Activated CD4-positive, CD25-positive, alpha-beta regulatory T cell treated with anti-CD3 and anti-CD28 coated beads, Interleukin-2, amount 50 U/mL, for 16 hours (primary cell): ENCODE results near the gene LCE2B.
A peak's percentile ranks its signal among the peaks of the same experiment; 100 is the strongest.
"Not testable (repeated sequence)": the region's sequence is repeated elsewhere in the genome, so short reads cannot be mapped to it uniquely, and the experiment has no call there.

ENCODE experiments used
- DNase-seq: peaks from one replicate; pipeline ENCODE4 v3.0.0-alpha.2; 2020; ENCODE audit warnings: low read depth, low spot score

The LCE2B gene, protein sequence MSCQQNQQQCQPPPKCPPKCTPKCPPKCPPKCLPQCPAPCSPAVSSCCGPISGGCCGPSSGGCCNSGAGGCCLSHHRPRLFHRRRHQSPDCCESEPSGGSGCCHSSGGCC

DNA sequence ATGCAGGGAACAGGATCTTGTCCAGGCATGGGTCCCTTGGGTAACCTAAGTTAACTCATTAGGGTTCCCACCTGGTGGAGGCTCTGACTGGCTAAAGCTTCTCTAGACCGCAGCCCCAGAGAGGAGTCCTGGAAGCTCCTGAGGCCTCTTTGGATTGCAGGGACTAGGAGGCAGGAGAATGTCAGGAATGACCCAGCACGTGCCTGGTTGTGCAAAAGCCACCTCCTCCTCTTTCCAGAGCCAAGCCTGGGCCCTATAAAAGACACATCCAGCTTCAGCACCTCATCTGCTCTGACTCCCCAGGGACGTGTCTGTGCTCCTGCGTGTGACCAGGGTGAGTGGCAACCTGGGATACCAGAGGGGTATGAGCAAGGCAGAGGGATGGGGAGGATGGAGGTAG, at the start of gene LCE2B:
LCE2B (plus strand) TSS at position 301 of the 400 bp plus-strand sequence. CDS start 721 bp downstream, outside the sequence.
- DNase-seq: not testable (repeated sequence)

DNA sequence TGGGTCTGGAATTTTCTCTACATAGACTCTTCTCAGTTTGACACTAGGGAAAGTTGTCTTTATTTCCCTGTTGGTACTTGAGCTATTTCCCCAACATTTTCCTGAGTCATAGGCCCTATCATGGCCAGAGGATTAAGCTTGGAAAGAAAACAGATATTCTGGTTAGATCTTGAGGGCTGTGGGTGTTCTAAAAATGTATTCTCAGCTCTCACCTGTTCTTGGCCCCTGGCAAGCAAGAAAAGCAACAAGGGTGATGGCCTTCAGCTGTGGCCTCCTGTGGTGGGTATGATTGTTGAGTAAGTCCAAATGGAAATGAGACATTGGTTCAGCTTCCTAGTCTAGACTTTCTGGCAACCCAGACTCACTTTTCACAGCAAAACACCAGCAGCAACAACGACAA, 45.6 kb upstream of the LCE2B start:
- DNase-seq: no peak

DNA sequence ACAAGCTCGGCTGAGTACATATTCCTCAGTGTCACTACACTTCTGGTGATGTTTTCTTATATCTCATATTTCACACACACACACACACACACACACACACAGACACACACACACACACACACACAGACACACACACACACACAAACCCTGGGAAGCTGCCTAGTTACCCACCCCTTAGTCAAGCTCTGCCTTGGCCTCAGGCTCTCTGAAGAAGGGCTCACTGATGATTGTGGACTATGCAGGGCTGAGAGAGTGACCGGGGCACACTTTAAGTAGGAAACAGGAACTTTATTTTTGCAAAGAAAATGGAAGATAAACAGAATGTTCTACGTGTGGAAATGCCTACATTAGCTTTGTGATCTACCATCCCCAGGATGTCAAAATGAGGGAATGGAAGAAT, 42.0 kb upstream of the LCE2B start:
- no peak for DNase-seq

DNA sequence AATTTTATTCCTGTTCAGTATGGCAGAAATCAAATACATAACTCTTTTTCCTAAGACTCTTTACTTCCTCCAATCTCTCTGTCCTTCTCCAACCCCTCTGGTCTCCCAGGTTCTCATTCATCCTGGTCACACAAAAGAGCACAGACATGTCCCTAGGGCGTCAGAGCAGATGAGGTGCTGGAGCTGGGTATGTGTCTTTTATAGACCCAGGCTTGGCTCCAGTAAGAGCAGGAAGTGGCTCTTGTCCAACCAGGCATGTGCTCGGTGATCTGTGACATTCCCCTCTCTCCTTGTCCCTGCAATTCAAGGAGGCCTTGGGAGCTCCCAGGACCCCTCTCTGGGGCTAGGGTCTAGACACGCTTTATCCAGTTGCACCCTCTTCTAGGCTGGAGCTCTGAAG, 40.8 kb upstream of the LCE2B start:
- DNase-seq: no peak

DNA sequence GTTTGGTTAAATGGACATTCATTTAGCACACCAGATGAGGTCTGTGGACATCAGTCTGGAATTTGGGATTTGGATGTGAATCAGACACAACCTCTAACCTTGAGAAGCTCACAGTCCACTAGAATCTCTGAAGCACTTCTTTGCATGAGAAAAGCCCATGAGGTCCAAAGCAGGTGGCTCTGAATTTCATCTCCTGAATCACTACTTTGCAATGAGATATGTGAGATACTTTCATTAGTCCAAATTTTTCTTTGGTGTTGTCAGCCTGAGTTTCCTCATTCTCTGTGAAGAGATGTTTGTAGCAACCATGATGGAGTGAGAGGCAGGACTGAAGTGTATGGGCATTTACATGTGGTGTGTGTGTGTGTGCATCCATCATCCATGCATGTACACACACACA, 39.3 kb upstream of the LCE2B start:
- DNase-seq: no peak

DNA sequence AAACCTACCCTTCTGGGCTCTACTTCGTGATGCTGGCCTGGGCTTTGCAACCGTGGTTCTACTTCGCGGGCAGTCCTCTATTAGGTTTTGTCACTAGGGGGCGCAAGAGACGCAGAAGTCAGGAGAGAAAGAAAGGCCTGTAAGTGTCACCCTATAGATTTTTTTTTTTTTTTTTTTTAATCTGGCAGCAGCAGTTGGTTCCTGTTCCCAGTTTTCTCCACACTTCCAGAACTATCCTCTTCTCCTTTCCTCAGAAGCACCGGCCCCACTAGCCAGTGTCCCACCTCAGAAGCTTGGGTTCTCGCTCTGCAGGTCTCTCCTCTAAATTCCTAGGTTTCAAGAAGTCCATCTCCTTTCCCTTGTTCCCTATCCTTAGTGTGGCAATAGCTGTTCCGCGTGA, 31.8 kb upstream of the LCE2B start:
- DNase-seq: peak; percentile 5

DNA sequence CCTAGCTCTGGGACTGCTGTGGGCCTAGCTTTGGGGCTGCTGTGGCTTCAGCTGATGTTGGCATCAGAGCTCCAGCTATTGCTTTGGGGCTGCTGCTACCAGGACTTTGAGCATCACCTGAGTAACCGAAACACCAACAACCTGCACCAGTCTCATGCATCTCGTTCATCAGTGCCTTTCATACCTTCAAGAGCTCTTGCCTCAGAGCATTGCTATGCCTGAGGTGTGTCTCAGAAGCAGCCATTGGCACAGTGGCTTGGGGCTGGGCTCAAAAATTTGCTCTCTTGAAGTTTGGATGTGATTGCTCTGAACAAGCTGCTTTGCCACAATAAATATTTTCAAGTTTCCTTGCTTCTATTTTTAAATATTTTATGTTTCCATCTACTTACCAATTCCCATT, 29.5 kb upstream of the LCE2B start:
- DNase-seq: no peak

DNA sequence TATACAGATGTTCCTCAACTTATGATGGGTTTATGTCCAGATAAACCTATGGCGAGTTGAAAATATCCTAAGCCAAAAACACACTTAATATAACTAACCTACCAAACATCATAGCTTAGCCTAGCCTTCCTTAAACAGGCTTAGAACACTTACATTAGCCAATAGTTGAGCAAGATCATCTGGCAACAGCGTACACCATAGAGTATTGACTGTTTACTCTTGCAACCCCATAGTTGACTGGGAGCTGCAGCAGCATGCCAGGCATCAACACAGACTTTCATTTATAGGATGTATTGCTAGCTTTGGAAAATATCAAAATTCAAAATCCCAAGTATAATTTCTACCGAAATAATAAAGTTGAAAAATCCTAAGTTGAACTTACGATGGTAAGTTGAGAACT, 28.2 kb upstream of the LCE2B start:
- DNase-seq: no peak

DNA sequence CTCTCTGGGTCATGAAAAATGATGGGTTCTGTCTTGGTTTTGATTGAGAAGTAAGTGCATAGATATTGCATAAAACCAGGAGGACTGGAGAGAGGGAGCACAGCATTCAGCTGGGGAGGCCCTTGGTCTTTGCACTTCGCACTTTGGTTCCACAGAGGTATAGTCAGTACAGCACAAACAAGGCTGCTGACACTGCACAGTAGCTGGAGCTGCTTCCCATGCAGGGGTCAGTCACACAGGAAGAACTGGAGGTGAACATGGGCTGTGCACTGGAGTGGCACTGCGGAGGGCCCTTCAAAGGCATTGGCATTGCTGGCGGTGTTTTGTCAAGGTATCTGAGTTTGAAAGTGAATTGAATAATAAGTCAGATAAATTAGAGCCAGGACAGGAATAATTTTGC, 27.3 kb upstream of the LCE2B start:
- no peak for DNase-seq

DNA sequence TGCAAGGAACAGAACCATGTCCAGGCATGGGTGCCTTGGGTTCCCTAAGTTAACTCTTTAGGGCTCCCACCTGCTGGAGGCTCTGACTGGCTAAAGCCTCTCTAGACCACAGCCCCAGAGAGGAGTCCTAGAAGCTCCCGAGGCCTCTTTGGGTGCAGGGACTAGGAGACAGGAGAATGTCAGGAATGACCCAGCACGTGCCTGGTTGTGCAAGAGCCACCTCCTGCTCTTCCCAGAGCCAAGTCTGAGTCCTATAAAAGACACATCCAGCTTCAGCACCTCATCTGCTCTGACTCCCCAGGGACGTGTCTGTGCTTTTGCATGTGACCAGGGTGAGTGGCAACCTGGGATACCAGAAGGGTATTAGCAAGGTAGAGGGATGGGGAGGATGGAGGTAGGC, 22.8 kb upstream of the LCE2B start, which contains the start of gene LCE2D:
LCE2D (plus strand) TSS at position 283 of the 400 bp plus-strand sequence. CDS start 726 bp downstream, outside the sequence.
- no peak for DNase-seq

DNA sequence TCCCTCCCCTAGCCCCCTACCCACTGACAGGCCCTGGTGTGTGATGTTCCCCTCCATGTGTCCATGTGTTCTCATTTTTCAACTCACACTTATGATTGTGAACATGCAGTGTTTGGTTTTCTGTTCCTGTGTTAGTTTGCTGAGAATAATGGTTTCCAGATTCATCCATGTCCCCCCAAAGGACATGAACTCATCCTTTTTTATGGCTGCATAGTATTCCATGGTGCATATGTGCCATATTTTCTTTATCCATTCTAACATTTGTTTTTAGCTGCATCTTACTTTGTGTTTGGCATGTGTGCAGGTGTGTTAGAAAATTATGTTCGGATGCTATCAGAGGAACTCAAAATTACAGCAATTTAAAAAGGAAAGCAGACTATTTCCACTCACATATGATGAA, 19.8 kb upstream of the LCE2B start:
- DNase-seq: not testable (repeated sequence)

DNA sequence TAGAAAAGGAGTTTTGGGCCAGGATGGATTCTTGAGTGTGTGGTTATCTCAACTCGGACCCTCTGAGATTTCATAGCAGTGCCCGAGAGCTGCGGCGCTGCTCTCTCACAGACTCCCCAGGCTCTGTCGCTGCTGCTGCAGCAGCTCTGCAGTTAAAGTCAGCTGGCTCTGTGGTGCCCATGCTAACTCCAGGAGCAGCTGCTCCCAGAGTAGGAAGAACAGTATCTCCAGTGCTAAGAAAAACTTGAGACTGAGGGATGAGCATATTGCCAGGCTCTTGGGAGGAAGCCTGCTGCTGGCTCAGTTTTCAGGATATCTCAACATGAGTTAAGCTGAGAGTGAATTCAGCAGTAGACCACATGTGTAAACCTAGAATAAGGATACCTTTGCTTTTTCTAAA, 18.3 kb upstream of the LCE2B start:
- no peak for DNase-seq

DNA sequence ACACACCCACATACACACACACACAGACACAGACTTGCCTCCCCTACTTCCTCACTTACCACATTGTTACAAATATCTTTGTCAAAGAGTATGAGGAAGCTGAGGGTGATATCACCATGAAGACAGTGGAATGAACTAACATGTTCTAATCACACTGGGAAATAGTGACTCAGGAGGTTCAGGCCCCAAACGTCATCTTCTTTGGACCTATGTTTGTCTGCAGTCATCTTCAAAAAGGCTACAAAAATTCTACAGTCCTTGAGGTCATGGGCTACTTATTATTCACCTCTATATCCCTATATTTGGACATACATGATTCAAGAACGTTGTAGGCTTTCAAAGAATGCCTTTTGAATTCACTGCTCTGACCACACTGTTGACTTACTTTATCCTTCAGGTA, 12.9 kb upstream of the LCE2B start:
- no peak for DNase-seq

DNA sequence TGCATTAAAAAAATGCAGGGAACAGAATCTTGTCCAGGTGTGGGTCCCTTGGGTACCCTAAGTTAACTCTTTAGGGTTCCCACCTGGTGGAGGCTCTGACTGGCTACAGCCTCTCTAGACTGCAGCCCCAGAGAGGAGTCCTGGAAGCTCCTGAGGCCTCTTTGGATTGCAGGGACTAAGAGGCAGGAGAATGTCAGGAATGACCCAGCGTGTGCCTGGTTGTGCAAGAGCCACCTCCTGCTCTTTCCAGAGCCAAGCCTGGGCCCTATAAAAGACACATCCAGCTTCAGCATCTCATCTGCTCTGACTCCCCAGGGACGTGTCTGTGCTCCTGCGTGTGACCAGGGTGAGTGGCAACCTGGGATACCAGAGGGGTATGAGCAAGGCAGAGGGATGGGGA, 10.9 kb upstream of the LCE2B start, which contains the start of gene LCE2C:
LCE2C (plus strand) TSS at position 297 of the 400 bp plus-strand sequence. CDS start 737 bp downstream, outside the sequence.
- not testable (repeated sequence) for DNase-seq

DNA sequence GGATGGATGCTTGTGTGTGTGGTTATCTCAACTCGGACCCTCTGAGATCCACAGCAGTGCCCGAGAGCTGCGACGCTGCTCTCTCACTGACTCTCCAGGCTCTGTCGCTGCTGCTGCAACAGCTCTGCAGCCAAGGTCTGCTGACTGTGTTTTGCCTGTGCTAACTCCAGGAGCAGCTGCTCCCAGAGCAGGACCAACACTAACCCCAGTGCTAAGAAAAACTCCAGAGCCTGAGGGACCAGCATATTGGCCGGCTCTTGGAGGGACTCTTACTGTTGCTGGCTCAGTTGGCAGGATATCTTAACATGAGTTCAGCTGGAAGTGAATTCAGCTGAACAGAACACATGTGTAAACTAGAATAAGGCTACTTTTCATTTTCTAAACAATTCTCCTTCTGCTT, 6.5 kb upstream of the LCE2B start:
- no peak for DNase-seq

DNA sequence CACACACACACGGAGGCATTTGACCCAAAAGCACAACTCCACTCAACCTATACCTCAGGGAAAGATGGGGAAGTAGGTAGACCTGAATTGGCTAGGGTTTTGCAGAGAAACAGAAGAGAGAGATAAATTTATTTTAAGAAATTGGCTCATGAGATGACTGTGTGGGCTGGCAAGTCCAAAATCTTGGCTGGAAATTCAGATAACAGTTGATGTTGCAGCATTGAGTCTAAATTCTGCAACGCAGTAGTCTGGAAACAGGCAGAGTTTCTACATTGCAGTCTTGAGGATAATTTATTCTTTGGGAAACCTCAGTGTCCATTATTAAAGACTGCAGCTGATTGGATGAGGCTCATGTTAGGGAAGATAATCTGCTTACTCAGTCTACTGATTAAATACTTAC, 4.3 kb upstream of the LCE2B start:
- DNase-seq: no peak

DNA sequence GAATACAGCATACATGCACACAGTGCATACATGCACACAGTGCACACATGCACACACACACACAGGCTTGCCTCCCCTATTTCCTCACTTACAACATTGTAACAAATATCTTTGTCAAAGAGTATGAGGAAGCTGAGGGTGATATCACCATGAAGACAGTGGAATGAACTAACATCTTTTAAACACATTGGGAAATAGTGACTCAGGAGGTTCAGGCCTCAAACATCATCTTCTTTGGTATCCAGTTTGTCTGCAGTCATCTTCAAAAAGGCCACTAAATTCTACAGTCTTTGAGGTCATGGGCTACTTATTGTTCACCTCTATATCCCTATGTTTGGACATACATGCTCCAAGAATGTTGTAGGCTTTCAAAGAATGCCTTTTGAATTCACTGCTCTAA, 2.1 kb upstream of the LCE2B start:
- no peak for DNase-seq

DNA sequence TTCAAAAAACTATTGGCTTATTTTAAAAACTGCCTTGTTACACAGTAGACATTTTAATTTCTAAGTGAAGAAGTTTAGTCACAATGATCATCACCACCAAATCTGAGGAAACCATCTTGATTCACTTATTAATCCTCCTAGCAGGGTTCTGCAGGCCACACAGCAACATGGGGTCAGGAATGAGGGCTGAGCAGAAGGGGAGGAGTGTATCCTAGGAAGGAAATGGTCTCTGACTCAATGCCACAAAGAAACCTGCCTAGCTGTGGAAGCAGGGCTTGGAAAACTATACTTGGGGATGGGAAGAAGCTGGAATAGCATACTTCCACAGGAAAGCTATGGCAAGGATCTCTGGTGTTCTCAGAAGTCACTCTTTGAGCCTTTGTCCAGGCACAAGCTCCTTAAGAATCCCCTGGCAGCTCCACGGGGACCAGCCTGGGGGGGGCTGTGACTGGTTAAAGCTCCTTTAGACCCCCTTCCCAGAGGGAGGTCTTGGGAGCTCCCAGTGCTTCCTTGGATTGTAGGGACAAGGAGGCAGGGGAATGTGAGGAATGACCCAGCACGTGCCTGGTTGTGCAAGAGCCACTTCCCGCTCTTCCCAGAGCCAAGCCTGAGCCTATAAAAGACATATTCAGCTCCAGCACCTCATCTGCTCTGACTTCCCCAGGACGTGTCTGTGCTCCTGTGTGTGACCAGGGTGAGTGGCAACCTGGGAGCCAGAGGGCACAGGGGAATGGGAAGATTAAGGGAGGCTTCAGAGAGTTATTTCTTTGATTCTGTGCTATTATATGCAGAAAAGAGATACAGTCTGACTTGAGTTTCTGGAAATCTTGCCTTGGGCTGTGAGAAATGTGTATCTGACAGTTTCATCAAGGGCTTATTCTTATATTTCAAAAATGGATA, 12.0 kb downstream of the LCE2B start, which contains the start of gene LCE2A:
LCE2A (plus strand) TSS at position 645 of the 900 bp plus-strand sequence. CDS start 557 bp downstream, outside the sequence.
- no peak for DNase-seq

DNA sequence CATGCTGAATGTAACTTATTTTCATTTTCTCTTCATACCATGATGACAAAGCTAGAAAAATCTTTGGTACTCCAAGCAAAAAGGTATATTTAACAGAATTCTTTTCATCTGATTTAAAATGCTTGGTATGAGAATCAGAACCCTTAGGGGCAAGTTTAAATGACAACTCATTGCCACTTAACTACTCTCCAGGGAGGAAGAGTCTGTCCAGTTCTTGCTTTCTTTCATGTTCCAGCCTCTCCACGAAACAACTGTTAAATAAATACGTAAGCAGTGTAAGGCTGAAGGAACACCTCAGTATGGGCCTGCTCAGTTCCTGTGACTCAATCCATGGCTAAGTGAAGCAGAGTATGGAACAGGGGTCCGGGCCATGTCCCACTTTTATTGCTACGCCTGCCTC, 13.8 kb downstream of the LCE2B start:
- no peak for DNase-seq

DNA sequence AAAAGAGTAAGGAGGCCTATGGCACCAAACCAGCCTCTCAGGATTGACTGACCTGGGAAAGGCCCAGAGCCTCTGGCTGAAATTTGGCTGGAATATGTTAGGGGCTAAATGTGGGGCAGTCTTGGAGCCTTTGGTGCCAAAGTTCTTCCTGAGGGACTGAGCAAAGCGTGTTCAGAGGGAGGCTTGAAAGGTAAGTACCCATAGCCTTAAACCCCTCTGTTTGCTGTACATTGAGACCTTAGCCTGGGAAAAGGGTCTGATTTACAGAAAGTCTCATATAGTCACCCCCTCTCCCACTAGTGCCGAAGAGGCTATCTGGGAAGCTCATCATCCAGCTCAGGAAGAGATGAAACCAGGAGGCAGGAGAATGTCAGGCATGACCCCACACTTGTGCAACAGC, 21.9 kb downstream of the LCE2B start, which contains the start of gene LCE4A:
LCE4A (plus strand) TSS at position 301 of the 400 bp plus-strand sequence. CDS start 916 bp downstream, outside the sequence.
- no peak for DNase-seq

DNA sequence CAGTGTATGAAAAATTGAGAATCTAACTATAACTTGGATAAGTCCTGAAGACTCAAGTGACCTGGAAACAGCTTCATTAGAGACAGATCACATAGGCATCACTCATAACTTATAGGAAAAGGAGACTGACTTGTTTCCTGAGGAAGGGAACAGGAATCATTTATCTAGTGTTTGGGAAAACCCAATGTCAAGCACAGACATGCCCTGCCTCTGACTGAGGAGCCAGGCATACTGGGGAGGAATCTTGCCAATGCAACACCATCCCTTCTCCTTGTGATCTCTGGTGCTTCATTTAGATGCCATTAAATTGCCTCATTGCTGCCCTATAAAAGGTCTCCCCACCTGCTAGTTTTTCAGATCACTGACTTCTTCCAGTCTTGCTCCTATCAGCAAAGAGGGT, 32.3 kb downstream of the LCE2B start:
- DNase-seq: no peak

DNA sequence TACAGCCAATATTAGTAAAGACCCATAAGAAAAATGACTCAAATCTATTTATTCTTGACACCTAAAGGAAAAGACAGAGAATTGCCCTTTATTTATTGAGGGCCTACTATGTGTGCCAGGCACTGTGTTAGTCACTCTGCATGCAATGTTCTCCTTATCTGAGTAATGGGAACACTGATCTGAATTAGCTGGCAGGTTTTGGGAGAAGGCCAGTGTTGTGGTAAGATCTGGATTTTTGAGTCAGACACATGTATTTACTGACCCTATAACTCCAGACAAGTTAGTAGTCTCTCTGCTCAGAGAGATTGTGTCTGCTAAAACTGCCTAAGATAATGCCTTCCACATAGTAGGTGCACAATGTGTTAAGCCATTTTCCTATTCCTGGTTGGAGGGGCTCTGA, 39.3 kb downstream of the LCE2B start:
- no peak for DNase-seq

DNA sequence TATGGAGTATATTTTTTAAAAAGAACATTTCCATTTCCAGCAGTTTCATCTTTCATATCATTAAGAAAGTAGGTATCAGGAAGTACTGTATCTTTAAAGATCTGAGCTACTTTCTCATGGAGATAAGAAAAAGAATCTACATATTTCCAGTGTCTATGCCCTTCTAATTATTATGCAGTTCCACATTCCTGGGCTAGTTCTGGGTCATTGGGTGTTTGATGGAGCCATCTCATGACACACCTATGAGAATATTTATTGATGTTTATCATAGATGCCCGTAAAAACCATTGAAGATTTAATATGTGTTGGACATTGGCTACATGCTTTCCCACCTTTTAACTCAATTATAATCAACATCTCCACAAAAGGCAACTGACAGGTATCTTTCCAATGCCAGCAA, 43.1 kb downstream of the LCE2B start:
- no peak for DNase-seq
